Measurements from ENCODE around the gene PRKRA.
"Not testable (repeated sequence)": the region's sequence is repeated elsewhere in the genome, so short reads cannot be mapped to it uniquely, and the experiment has no call there.

PRKRA gene

GRCh38 chr2:178412453-178412852 is 38.5 kb downstream of the PRKRA start:
- not testable (repeated sequence) for DNase-seq

GRCh38 chr2:178412047-178412446 is 38.9 kb downstream of the PRKRA start:
- no peak for DNase-seq

- DNase-seq, result no peak
Measured at GRCh38 chr2:178409261-178409660, 41.7 kb downstream of the PRKRA start.

GRCh38 chr2:178404368-178404767 is 46.6 kb downstream of the PRKRA start:
- no peak for DNase-seq

- no peak for DNase-seq
Measured at GRCh38 chr2:178403671-178404306, 47.2 kb downstream of the PRKRA start.

- DNase-seq, result no peak
Measured at GRCh38 chr2:178401994-178402437, 49.0 kb downstream of the PRKRA start.

- peak; percentile 32 for DNase-seq
Measured at GRCh38 chr2:178397002-178397605, 53.9 kb downstream of the PRKRA start.

GRCh38 chr2:178395941-178396570 is 54.9 kb downstream of the PRKRA start:
- DNase-seq, result no peak

GRCh38 chr2:178395295-178395694 is 55.7 kb downstream of the PRKRA start:
- DNase-seq, result no peak

- no peak for DNase-seq
Measured at GRCh38 chr2:178394859-178395258, 56.1 kb downstream of the PRKRA start.

- DNase-seq, result no peak
Measured at GRCh38 chr2:178392215-178392614, 58.8 kb downstream of the PRKRA start.

GRCh38 chr2:178391701-178392100 is 59.3 kb downstream of the PRKRA start:
- DNase-seq, result no peak

GRCh38 chr2:178388287-178388686 is 62.7 kb downstream of the PRKRA start:
- DNase-seq, result no peak

GRCh38 chr2:178386986-178387597 is 63.9 kb downstream of the PRKRA start:
- no peak for DNase-seq

GRCh38 chr2:178385595-178386148 is 65.3 kb downstream of the PRKRA start:
- DNase-seq, result no peak

- no peak for DNase-seq
Measured at GRCh38 chr2:178383718-178384117, 67.3 kb downstream of the PRKRA start.
